ENCODE data around the gene FAM53B.
A peak's percentile ranks its signal among the peaks of the same experiment; 100 is the strongest.

FAM53B gene

GRCh38 chr10:124646483-124647352 lies 97.5 kb downstream of the FAM53B start:
- DNase-seq (ENCODE audit: low read depth in 2 of 2), result peak; percentile 26 to 39

- DNase-seq (ENCODE audit: low read depth in 2 of 2), result no peak
These were observed 98.6 kb downstream of the FAM53B start for GRCh38 chr10:124645467-124646095.

GRCh38 chr10:124644771-124645415 lies 99.3 kb downstream of the FAM53B start:
- DNase-seq (ENCODE audit: low read depth in 2 of 2), result no peak

- DNase-seq (ENCODE audit: low read depth in 2 of 2), result no peak
These were observed 99.9 kb downstream of the FAM53B start for GRCh38 chr10:124644236-124644635.

- no peak for DNase-seq (ENCODE audit: low read depth in 2 of 2)
These were observed 100.7 kb downstream of the FAM53B start for GRCh38 chr10:124643330-124644009.

GRCh38 chr10:124642088-124642710 lies 102.0 kb downstream of the FAM53B start:
- DNase-seq (ENCODE audit: low read depth in 2 of 2), result no peak

- peak in 1 of 2 experiments; percentile 4 for DNase-seq (ENCODE audit: low read depth in 2 of 2)
These were observed 102.7 kb downstream of the FAM53B start for GRCh38 chr10:124641282-124642087.

- no peak for DNase-seq (ENCODE audit: low read depth in 2 of 2)
These were observed 103.5 kb downstream of the FAM53B start for GRCh38 chr10:124640538-124641231.

- no peak for DNase-seq (ENCODE audit: low read depth in 2 of 2)
These were observed 104.1 kb downstream of the FAM53B start for GRCh38 chr10:124640056-124640455.

- DNase-seq (ENCODE audit: low read depth in 2 of 2), result no peak
These were observed 104.5 kb downstream of the FAM53B start for GRCh38 chr10:124639646-124640045.

- DNase-seq (ENCODE audit: low read depth in 2 of 2), result no peak
These were observed 105.0 kb downstream of the FAM53B start for GRCh38 chr10:124639206-124639605.

- DNase-seq (ENCODE audit: low read depth in 2 of 2), result no peak
These were observed 106.4 kb downstream of the FAM53B start for GRCh38 chr10:124637746-124638145.

- no peak for DNase-seq (ENCODE audit: low read depth in 2 of 2)
These were observed 107.0 kb downstream of the FAM53B start for GRCh38 chr10:124637091-124637700.

- DNase-seq (ENCODE audit: low read depth in 2 of 2), result no peak
These were observed 107.7 kb downstream of the FAM53B start for GRCh38 chr10:124636271-124636995.

GRCh38 chr10:124632566-124632965 lies 111.6 kb downstream of the FAM53B start:
- no peak for DNase-seq (ENCODE audit: low read depth in 2 of 2)

- no peak for DNase-seq (ENCODE audit: low read depth in 2 of 2)
These were observed 112.1 kb downstream of the FAM53B start for GRCh38 chr10:124632064-124632531.

GRCh38 chr10:124630551-124630950 lies 113.6 kb downstream of the FAM53B start:
- no peak for DNase-seq (ENCODE audit: low read depth in 2 of 2)

- DNase-seq (ENCODE audit: low read depth in 2 of 2), result no peak
These were observed 114.3 kb downstream of the FAM53B start for GRCh38 chr10:124629842-124630241.

- no peak for DNase-seq (ENCODE audit: low read depth in 2 of 2)
These were observed 114.8 kb downstream of the FAM53B start for GRCh38 chr10:124629415-124629814.
